ENCODE data around the gene AGAP2. TPM values are rescaled to one million over a fixed set of nuclear protein-coding genes. Genes with fewer than 3 reads are reported as not detected.

Gene AGAP2
- total and polyA plus RNA-seq, 2 donors = 1.4 to 1.8 TPM

- no peaks in the 10 kb centered on the region for H3K36me3 ChIP-seq (ENCODE audit: insufficient read depth)
- no peak overlapping the region for H3K27ac ChIP-seq (ENCODE audit: low read depth)
- H3K4me1 ChIP-seq (ENCODE audit: insufficient read depth) = no peaks in the 10 kb centered on the region
- no peak for DNase-seq (ENCODE audit: extremely low spot score)
- H3K4me3 ChIP-seq (ENCODE audit: low read depth, low read length) = no peak overlapping the region
- WGBS = 76% methylated on average over 11 of the region's 11 CpGs
Measured at GRCh38 chr12:57732726-57733593, 5.6 kb downstream of the AGAP2 start.

DNA sequence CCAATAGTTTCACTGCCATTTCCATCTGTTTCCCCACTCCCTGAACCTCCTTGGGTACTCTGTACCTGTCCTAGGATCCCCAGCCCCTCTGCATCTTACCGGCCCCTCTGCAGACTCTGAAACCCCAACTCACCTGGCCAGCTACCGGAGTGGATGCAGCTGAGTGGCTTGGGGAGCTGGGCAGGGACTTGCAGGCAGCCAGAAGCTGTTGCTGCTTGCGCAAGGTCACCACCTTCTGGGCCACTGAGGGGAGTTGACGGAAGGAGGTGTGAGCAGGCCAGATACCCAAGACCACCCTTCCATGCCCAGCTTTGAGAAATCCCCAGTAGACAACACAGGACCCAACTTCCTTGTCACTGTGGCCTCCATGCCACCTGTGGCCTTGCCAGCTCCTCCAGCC lies 6.3 kb downstream of the AGAP2 start:
- Histone ChIP-seq H3K27ac (ENCODE audit: low read depth) (no peak overlapping the region), H3K36me3 (ENCODE audit: insufficient read depth) (no peaks in the 10 kb centered on the region), H3K4me3 (ENCODE audit: low read depth, low read length) (no peak overlapping the region), H3K4me1 (ENCODE audit: insufficient read depth) (no peaks in the 10 kb centered on the region)
- no peak for DNase-seq (ENCODE audit: extremely low spot score)
- WGBS = 62% methylated on average over 4 of the region's 4 CpGs

DNA sequence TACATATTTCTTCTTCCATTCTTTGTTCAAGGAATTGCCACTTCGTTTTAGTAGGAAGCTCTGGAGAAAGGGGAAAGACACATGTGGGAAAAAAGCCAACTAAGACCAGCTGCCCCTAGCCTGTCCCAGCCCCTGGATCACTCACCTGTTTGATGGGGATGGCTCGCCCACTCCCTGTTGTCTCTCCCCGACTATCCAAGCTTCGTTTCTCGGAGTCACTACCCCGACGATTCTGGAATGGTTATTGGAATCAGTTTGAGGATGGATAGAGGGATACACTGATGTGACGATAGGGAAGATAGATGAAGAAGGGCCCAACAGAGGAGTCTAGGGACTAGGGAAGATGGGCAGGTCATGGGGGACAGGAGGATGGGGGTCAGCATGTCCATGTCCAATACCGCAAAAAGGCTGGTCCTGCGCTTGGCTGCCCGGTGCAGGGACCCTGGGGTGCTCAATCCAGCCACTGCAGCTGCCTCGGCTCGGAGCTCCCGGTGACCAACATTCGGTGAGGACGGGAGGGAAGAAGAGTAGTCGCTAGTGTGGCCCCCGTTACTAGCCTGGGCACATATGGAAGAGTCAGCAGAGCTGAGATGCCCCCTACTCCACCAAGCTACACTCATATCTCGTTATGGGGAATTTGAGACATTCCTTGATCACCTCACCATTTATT lies 7.0 kb downstream of the AGAP2 start:
- Histone ChIP-seq H3K4me1 (ENCODE audit: insufficient read depth) (peaks cover 2% of the 10 kb centered on the region), H3K4me3 (ENCODE audit: low read depth, low read length) (no peak overlapping the region), H3K36me3 (ENCODE audit: insufficient read depth) (no peaks in the 10 kb centered on the region), H3K27ac (ENCODE audit: low read depth) (no peak overlapping the region)
- 77% methylated on average over 19 of the region's 19 CpGs for WGBS
- DNase-seq (ENCODE audit: extremely low spot score) = no peak

GRCh38 chr12:57730336-57731067 lies 8.0 kb downstream of the AGAP2 start:
- Histone ChIP-seq H3K36me3 (ENCODE audit: insufficient read depth) (no peaks in the 10 kb centered on the region), H3K4me3 (ENCODE audit: low read depth, low read length) (no peak overlapping the region), H3K27ac (ENCODE audit: low read depth) (no peak overlapping the region), H3K4me1 (ENCODE audit: insufficient read depth) (peaks cover 2% of the 10 kb centered on the region)
- no peak for DNase-seq (ENCODE audit: extremely low spot score)
- WGBS = 81% methylated on average over 13 of the region's 13 CpGs

GRCh38 chr12:57729321-57729844 lies 9.2 kb downstream of the AGAP2 start:
- no peak overlapping the region for H3K27ac ChIP-seq (ENCODE audit: low read depth)
- no peak for DNase-seq (ENCODE audit: extremely low spot score)
- peaks cover 2% of the 10 kb centered on the region for H3K4me1 ChIP-seq (ENCODE audit: insufficient read depth)
- H3K36me3 ChIP-seq (ENCODE audit: insufficient read depth) = no peaks in the 10 kb centered on the region
- WGBS = 42% methylated on average over 5 of the region's 5 CpGs
- no peak overlapping the region for H3K4me3 ChIP-seq (ENCODE audit: low read depth, low read length)

DNA sequence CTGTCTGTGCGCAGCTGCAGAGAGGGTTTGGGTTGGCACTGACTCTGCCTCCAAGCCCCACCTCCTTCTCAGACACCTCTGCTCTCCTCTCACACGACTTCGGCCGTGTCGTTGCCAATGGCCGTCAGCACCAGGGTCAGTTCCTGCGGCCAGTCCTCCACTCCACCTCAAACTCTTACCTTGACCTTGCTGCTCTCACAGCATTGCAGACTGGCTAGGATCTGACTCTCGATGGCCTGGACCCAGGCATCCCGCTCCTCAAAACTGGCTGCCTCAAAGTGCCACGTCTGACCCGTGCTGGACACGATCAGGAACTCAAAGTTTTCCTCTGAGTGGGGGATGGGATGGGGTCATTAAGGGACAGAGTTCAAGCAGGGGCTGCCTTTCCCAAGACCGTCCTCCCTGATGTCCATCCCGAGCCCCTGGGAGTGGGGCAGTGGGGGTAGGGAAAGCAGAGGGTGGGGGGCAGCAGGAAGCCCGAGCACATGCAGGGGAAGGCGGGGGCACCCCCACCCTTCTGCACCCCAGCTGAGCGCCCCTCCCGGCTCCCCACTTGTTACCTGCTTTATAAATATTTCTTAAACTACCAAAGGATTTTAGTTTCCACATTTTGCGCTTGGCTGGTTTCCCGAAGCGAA lies 10.7 kb downstream of the AGAP2 start:
- Histone ChIP-seq H3K27ac (ENCODE audit: low read depth) (no peak overlapping the region), H3K4me3 (ENCODE audit: low read depth, low read length) (no peak overlapping the region), H3K36me3 (ENCODE audit: insufficient read depth) (no peaks in the 10 kb centered on the region), H3K4me1 (ENCODE audit: insufficient read depth) (peaks cover 2% of the 10 kb centered on the region)
- no peak for DNase-seq (ENCODE audit: extremely low spot score)
- WGBS = 46% methylated on average over 21 of the region's 21 CpGs

DNA sequence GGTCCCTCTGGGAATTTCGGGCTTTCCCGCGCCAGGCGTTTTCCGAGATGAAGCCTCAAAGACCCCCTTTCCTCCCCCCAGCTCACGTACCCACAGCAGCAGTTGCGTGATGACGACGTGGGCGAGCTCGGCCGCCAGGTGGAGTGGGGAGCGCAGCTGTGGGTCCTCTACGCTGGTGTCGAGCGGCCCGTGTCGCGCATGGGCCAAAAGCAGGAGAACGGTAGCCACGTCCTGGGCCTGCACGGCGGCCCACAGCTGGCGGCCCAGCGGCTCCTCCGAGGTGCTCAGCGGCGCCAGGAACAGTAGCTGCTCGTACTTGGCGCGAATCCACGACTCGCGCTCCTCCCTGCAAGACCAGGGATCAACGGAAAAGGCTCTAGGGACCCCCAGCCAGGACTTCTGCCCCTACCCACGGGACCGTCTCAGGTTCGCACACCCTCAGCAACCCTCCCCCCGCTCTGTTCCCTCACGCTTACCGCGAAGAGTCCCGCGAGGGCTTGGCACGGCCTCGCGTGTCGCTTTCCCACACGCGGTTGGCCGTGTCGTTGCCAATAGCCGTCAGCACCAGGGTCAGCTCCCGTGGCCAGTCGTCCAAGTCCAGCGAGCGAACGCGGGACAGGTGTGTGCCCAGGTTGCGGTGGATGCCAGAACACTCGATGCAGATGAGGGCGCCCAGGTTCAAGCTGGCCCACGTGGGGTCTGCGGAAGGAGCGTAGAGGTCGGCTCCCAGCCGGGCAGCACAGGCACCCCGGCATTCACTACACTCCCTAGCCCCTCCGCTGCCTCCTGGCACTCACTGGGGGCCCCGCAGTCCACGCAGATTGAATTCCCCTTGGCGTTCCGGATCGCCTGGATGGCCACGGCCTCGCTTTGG lies 11.4 kb downstream of the AGAP2 start:
- peak overlapping the region; percentile 54 for H3K4me3 ChIP-seq (ENCODE audit: low read depth, low read length)
- no peak for DNase-seq (ENCODE audit: extremely low spot score)
- H3K36me3 ChIP-seq (ENCODE audit: insufficient read depth) = no peaks in the 10 kb centered on the region
- H3K4me1 ChIP-seq (ENCODE audit: insufficient read depth) = peaks cover 2% of the 10 kb centered on the region
- WGBS = 25% methylated on average over 76 of the region's 76 CpGs
- no peak overlapping the region for H3K27ac ChIP-seq (ENCODE audit: low read depth)

DNA sequence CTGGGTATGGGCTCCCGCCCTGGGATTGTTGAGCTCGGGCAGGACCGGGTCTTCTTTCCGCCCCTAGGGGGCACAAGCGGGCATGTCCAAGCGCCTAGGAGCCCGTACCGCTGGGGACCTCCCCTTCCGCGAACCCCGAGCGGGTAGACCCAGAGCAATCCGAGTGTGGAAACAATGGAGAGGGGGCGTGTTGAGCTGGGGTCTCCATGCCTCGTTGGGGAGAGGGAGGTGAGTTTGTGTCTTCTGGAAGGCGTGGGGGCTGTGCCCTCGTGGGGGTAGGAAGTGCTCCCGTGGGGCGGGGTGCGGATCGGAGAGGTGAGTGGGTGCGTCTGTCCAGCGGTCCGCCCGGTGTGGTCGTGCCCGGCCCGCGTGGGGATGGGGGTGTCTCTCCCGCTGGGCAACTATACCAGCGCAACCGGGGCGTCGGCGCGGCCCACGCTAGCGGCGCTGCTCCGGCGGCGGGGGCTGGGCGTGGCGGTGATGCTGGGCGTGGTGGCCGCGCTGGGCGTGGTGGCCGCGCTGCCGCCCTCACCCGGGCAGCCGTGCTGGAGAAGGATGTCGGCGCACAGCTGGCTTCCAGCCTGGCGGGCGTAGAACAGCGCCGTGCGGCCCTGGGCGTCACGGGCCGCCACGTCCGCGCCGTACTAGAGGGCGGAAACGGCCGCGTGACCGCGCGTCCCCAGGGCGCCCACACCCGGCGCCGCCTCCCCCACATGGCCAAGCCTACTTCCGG lies 12.2 kb downstream of the AGAP2 start:
- peak overlapping the region; percentile 54 for H3K4me3 ChIP-seq (ENCODE audit: low read depth, low read length)
- no peak overlapping the region for H3K27ac ChIP-seq (ENCODE audit: low read depth)
- no peak for DNase-seq (ENCODE audit: extremely low spot score)
- H3K4me1 ChIP-seq (ENCODE audit: insufficient read depth) = peaks cover 2% of the 10 kb centered on the region
- no peaks in the 10 kb centered on the region for H3K36me3 ChIP-seq (ENCODE audit: insufficient read depth)
- WGBS = 12% methylated on average over 79 of the region's 79 CpGs

GRCh38 chr12:57725851-57726150 lies 12.7 kb downstream of the AGAP2 start:
- H3K4me3 ChIP-seq (ENCODE audit: low read depth, low read length) = peak overlapping the region; percentile 54
- H3K36me3 ChIP-seq (ENCODE audit: insufficient read depth) = no peaks in the 10 kb centered on the region
- H3K27ac ChIP-seq (ENCODE audit: low read depth) = no peak overlapping the region
- H3K4me1 ChIP-seq (ENCODE audit: insufficient read depth) = peaks cover 2% of the 10 kb centered on the region
- no peak for DNase-seq (ENCODE audit: extremely low spot score)
- WGBS = 14% methylated on average over 10 of the region's 10 CpGs

- DNase-seq (ENCODE audit: extremely low spot score) = no peak
- H3K4me1 ChIP-seq (ENCODE audit: insufficient read depth) = peaks cover 2% of the 10 kb centered on the region
- no peak overlapping the region for H3K4me3 ChIP-seq (ENCODE audit: low read depth, low read length)
- no peak overlapping the region for H3K27ac ChIP-seq (ENCODE audit: low read depth)
- peaks cover under 1% of the 10 kb centered on the region for H3K36me3 ChIP-seq (ENCODE audit: insufficient read depth)
- 55% methylated on average over 11 of the region's 11 CpGs for WGBS
Measured at GRCh38 chr12:57724936-57725740, 13.4 kb downstream of the AGAP2 start.

DNA sequence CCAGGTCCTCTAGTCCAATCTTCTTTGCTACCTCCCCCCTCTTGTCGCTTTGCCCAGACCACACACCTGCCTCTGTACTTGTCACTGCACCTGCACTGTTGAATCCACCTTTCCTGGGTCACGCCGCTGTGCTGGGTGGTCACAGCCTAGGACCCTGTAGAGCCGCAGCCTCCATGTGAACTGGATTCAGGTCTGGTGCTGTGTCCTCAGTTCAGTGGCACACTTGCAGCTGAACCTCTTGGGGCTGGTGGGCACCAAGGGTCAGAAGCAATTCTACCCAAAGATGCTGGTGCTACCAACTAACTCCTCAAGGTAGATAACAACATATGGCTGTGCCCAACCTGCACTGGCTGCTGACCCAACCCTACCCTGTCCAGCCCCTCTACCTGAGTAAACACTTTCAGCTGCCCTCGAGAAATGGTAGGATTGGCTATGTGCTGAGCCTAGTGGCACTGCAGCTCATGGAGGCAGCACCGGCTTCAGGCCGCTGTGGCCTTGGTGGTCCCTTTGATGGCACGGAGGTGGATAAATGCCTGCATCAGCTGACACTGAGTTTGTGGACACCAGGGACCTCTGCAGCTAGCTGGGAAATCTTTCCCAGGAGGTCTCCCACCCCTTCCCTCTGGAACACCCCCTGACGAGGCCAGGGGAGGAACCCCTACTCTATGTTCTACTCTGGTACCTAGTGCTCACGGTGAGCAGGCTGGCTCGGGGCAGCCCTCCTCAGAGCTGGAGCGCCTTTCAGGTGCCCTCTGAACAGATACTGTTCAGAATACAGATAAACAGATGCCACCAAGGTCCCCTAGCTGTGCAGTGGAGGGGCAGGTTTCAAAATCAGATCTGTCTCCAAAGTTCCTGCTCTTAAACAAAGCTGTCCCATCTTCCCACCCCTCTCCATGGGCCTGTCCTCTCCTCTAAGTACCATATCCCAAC lies 14.3 kb downstream of the AGAP2 start:
- Histone ChIP-seq H3K36me3 (ENCODE audit: insufficient read depth) (peaks cover 4% of the 10 kb centered on the region), H3K4me3 (ENCODE audit: low read depth, low read length) (no peak overlapping the region), H3K4me1 (ENCODE audit: insufficient read depth) (peaks cover 2% of the 10 kb centered on the region), H3K27ac (ENCODE audit: low read depth) (no peak overlapping the region)
- WGBS = 81% methylated on average over 12 of the region's 12 CpGs
- no peak for DNase-seq (ENCODE audit: extremely low spot score)
